Activated naive CD8-positive, alpha-beta T cell (primary cell): Measurements from ENCODE around the gene SPRYD7.

Experiments
- H3K27ac Mint-ChIP-seq: one replicate; pipeline ENCODE4 v1.8.0; 2021; ENCODE audit warnings: mixed read lengths
- H3K27me3 Mint-ChIP-seq: one replicate; pipeline ENCODE4 v1.8.0; 2021; ENCODE audit warnings: mixed read lengths
- H3K36me3 Mint-ChIP-seq: one replicate; pipeline ENCODE4 v1.8.0; 2021; ENCODE audit warnings: mixed read lengths
- H3K4me1 Mint-ChIP-seq: one replicate; pipeline ENCODE4 v1.8.0; 2021; ENCODE audit warnings: low read depth, mixed read lengths
- H3K4me3 Mint-ChIP-seq: one replicate; pipeline ENCODE4 v1.8.0; 2021; ENCODE audit warnings: mild to moderate bottlenecking, mixed read lengths
- H3K9me3 Mint-ChIP-seq: one replicate; pipeline ENCODE4 v1.8.0; 2021; ENCODE audit warnings: low read depth, mixed read lengths

Gene SPRYD7

DNA sequence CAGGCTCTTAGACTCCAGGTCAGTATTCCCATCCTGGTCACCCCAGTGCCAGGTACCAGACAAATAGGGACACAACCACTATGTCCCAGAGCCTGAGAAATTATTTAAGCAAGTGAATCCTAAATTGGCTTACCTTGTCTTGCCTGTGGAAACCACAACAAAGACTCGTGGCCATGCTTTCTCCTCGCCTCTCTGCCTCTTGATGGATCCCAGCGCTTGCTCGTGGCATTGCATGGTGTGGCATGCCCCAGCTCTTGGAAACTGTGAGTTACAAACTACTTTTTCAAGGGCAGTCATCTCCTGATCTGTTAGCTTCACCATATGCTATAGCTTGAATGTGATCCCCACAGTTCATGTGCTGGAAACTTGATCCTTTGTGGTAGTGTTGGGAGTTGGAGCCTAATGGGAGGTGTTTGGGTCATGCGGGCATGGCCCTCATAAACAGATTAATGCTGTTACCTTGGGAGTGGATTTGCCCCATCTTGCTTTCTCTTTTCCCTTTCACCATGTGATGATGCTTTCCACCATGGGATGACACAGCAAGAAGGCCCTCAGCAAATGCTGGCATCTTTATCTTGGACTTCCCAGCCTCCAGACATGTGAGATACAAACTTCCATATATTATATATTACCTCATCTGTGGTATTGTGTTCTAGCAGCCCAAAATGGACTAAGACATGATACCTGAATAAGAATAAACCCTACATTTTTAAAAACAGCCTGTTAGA, 31.2 kb downstream of the SPRYD7 start:
- Mint-ChIP-seq H3K4me3 (no peak overlapping the region), H3K9me3 (no peaks in the 10 kb centered on the region), H3K36me3 (no peaks in the 10 kb centered on the region), H3K27me3 (no peaks in the 10 kb centered on the region), H3K27ac (no peak overlapping the region), H3K4me1 (no peaks in the 10 kb centered on the region)

DNA sequence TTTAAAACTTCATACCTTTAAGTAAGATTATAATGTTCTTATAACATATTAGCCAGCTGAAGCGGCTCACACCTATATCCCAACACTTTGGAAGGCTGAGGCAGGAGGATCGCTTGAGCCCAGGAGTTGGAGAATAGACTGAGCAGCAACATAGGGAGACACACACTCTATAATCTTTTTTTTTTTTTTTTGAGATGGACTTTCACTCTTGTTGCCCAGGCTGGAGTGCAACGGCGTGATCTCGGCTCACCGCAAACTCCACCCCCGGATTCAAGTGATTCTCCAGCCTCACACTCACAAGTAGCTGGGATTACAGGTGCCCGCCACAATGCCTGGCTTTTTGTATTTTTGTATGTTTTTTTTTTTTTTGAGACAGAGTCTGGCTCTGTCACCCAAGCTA, 37.3 kb downstream of the SPRYD7 start:
- H3K36me3 Mint-ChIP-seq = no peaks in the 10 kb centered on the region
- no peak overlapping the region for H3K4me3 Mint-ChIP-seq
- no peaks in the 10 kb centered on the region for H3K27me3 Mint-ChIP-seq
- H3K4me1 Mint-ChIP-seq = no peaks in the 10 kb centered on the region
- H3K9me3 Mint-ChIP-seq = no peaks in the 10 kb centered on the region
- H3K27ac Mint-ChIP-seq = no peak overlapping the region

DNA sequence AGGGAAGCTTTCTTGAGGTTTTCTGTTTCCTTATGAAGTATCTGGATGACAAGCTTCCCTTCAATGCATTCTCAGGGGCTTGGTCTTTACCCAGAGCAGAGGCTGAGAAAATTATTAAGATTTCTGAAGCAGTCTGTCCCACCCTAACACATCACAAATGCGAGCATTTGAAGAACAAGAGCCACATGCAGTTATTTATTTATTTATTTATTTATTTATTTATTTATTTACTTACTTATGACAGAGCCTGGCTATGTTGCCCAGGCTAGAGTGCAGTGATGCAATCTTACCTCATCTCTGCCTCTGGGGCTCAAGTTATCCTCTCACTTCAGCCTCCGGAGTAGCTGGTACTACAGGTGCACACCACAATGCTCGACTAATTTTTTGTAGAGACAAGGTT, 38.4 kb downstream of the SPRYD7 start:
- Mint-ChIP-seq H3K27ac (no peak overlapping the region), H3K36me3 (no peaks in the 10 kb centered on the region), H3K9me3 (no peaks in the 10 kb centered on the region), H3K4me1 (no peaks in the 10 kb centered on the region), H3K4me3 (no peak overlapping the region), H3K27me3 (no peaks in the 10 kb centered on the region)

- H3K9me3 Mint-ChIP-seq = no peaks in the 10 kb centered on the region
- H3K4me3 Mint-ChIP-seq = no peak overlapping the region
- H3K27ac Mint-ChIP-seq = no peak overlapping the region
- no peaks in the 10 kb centered on the region for H3K36me3 Mint-ChIP-seq
- H3K27me3 Mint-ChIP-seq = no peaks in the 10 kb centered on the region
- H3K4me1 Mint-ChIP-seq = no peaks in the 10 kb centered on the region
Observed at GRCh38 chr13:49895826-49896225, 40.3 kb downstream of the SPRYD7 start.

DNA sequence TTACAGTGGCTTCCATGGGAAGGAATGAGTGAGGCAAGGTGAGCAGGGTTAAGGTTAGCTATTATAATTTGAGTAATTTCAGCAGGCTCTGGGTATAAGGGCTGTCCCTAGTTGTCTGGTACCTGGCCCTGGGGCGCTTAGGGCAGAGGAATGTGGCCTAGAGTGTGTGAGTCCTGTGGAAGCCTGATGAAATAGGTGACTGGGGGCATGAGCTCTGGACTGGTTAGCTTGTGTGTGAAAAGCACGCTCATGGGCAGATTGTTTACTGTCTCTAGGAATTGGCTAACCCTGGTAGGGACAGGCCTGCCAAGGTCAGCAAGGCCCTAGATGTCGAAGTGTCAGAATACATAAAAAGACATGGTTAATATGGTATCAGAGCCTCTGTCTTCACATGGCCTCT, 42.5 kb downstream of the SPRYD7 start:
- Mint-ChIP-seq H3K27me3 (no peaks in the 10 kb centered on the region), H3K9me3 (no peaks in the 10 kb centered on the region), H3K4me3 (no peak overlapping the region), H3K4me1 (no peaks in the 10 kb centered on the region), H3K36me3 (no peaks in the 10 kb centered on the region), H3K27ac (no peak overlapping the region)

- Mint-ChIP-seq H3K9me3 (no peaks in the 10 kb centered on the region), H3K36me3 (no peaks in the 10 kb centered on the region)
Observed at GRCh38 chr13:49890376-49890775, 45.8 kb downstream of the SPRYD7 start.

DNA sequence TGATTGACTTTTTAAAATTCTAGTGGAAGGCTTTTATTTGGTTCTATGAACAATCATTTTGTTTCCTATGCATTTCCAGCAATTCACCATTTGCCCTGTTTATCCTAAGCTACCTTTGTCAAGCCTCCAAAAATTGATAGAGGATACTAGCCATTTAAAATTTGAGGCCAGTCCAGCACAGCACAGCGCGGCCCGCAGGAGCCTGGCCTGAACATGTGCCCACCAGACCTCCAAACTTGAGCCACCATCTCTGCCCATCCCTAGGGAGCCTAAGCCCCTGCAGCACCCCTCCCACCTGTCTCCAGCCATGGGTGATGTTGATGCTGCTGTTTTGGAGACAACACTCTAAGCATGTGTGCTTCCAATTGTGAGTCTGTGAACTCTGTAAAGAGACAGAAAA, 57.5 kb downstream of the SPRYD7 start:
- peaks cover 13% of the 10 kb centered on the region for H3K36me3 Mint-ChIP-seq
- H3K4me3 Mint-ChIP-seq = no peak overlapping the region
- no peaks in the 10 kb centered on the region for H3K4me1 Mint-ChIP-seq
- H3K27me3 Mint-ChIP-seq = peaks cover 7% of the 10 kb centered on the region
- H3K27ac Mint-ChIP-seq = no peak overlapping the region
- H3K9me3 Mint-ChIP-seq = peaks cover 15% of the 10 kb centered on the region

More at GRCh38 chr13:49890376-49890775, 45.8 kb downstream of the SPRYD7 start:
- Mint-ChIP-seq H3K27ac (no peak overlapping the region), H3K4me3 (no peak overlapping the region), H3K4me1 (no peaks in the 10 kb centered on the region), H3K27me3 (no peaks in the 10 kb centered on the region)

- Mint-ChIP-seq H3K4me3 (no peak overlapping the region), H3K4me1 (no peaks in the 10 kb centered on the region), H3K36me3 (peaks cover 16% of the 10 kb centered on the region), H3K9me3 (peaks cover 15% of the 10 kb centered on the region), H3K27ac (no peak overlapping the region), H3K27me3 (peaks cover 9% of the 10 kb centered on the region)
Observed at GRCh38 chr13:49877629-49878218, 58.4 kb downstream of the SPRYD7 start.

- H3K27ac Mint-ChIP-seq = no peak overlapping the region
Observed at GRCh38 chr13:49874430-49874829, 61.7 kb downstream of the SPRYD7 start.

GRCh38 chr13:49869519-49869918, 66.6 kb downstream of the SPRYD7 start:
- Mint-ChIP-seq H3K36me3 (peaks cover 6% of the 10 kb centered on the region), H3K27ac (no peak overlapping the region), H3K4me1 (no peaks in the 10 kb centered on the region), H3K9me3 (peaks cover 10% of the 10 kb centered on the region), H3K4me3 (no peak overlapping the region), H3K27me3 (peaks cover 3% of the 10 kb centered on the region)

More at GRCh38 chr13:49874430-49874829, 61.7 kb downstream of the SPRYD7 start:
- Mint-ChIP-seq H3K27me3 (peaks cover 2% of the 10 kb centered on the region), H3K4me3 (no peak overlapping the region), H3K36me3 (peaks cover 12% of the 10 kb centered on the region), H3K4me1 (no peaks in the 10 kb centered on the region), H3K9me3 (peaks cover 15% of the 10 kb centered on the region)

DNA sequence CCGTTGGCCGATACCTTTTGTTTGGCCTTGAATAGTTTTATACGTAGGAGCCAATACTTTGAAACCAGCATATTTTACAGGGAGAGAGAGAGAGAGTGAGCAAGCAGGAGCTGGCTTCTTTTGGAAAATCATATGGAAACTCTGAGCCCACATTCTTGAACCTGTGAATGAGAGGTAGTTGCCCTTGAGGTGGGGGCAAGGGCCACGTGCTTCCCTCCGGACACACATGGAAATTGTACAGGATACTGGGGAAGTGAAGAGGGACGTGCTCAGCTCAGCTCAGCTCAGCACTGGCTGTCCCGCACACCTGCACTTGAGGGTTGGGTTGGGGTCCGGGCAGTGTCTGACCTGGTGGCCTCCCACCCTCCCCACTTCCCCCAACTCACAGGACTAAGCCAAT, 68.3 kb downstream of the SPRYD7 start:
- Mint-ChIP-seq H3K9me3 (peaks cover 7% of the 10 kb centered on the region), H3K4me1 (no peaks in the 10 kb centered on the region), H3K27me3 (peaks cover 2% of the 10 kb centered on the region), H3K27ac (no peak overlapping the region), H3K4me3 (no peak overlapping the region), H3K36me3 (no peaks in the 10 kb centered on the region)

DNA sequence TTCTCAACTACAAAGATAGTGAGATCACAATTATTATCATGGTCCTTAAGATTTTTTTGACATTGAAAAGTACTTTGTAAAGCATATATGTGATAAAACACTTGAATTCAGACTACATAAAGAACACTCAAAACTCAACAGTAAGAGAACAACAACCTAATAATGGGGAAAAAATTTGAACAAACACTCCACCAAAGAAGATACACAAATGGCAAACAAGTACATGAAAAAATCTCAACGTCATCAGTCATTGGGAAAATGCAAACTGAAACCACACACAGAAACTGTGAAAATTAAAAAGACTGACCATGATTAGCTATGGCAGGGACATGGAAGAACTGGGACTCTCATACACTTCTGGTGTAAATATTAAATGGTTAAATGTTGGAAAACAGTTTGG, 70.9 kb downstream of the SPRYD7 start:
- Mint-ChIP-seq H3K4me3 (no peak overlapping the region), H3K27me3 (peaks cover 2% of the 10 kb centered on the region), H3K36me3 (no peaks in the 10 kb centered on the region), H3K4me1 (no peaks in the 10 kb centered on the region), H3K27ac (no peak overlapping the region), H3K9me3 (peaks cover 7% of the 10 kb centered on the region)

GRCh38 chr13:49864509-49864908, 71.6 kb downstream of the SPRYD7 start:
- H3K4me1 Mint-ChIP-seq = no peaks in the 10 kb centered on the region
- H3K36me3 Mint-ChIP-seq = no peaks in the 10 kb centered on the region
- H3K27me3 Mint-ChIP-seq = peaks cover 2% of the 10 kb centered on the region
- H3K4me3 Mint-ChIP-seq = no peak overlapping the region
- H3K27ac Mint-ChIP-seq = no peak overlapping the region
- peaks cover 7% of the 10 kb centered on the region for H3K9me3 Mint-ChIP-seq
